ENCODE data around the gene DLGAP1.
"Not testable (repeated sequence)": the region's sequence is repeated elsewhere in the genome, so short reads cannot be mapped to it uniquely, and the experiment has no call there.

DLGAP1 gene

GRCh38 chr18:3493501-3494244 lies 961.4 kb downstream of the DLGAP1 start:
- no peak for DNase-seq (ENCODE audit: low spot score)

- DNase-seq (ENCODE audit: low spot score): no peak
Measured at GRCh38 chr18:3492721-3493120, 962.4 kb downstream of the DLGAP1 start.

GRCh38 chr18:3491981-3492555 lies 963.0 kb downstream of the DLGAP1 start:
- DNase-seq (ENCODE audit: low spot score): no peak

- DNase-seq (ENCODE audit: low spot score): no peak
Measured at GRCh38 chr18:3489462-3489861, 965.6 kb downstream of the DLGAP1 start.

GRCh38 chr18:3486512-3486911 lies 968.6 kb downstream of the DLGAP1 start:
- no peak for DNase-seq (ENCODE audit: low spot score)

GRCh38 chr18:3485153-3486149 lies 969.7 kb downstream of the DLGAP1 start:
- DNase-seq (ENCODE audit: low spot score): no peak

- no peak for DNase-seq (ENCODE audit: low spot score)
Measured at GRCh38 chr18:3482258-3482657, 972.8 kb downstream of the DLGAP1 start.

- peak; percentile 75 for DNase-seq (ENCODE audit: low spot score)
Measured at GRCh38 chr18:3481696-3482210, 973.4 kb downstream of the DLGAP1 start.

- DNase-seq (ENCODE audit: low spot score): no peak
Measured at GRCh38 chr18:3480827-3481573, 974.1 kb downstream of the DLGAP1 start.

GRCh38 chr18:3479978-3480509 lies 975.1 kb downstream of the DLGAP1 start:
- no peak for DNase-seq (ENCODE audit: low spot score)

GRCh38 chr18:3478262-3478978 lies 976.7 kb downstream of the DLGAP1 start:
- no peak for DNase-seq (ENCODE audit: low spot score)

GRCh38 chr18:3472681-3473544 lies 982.2 kb downstream of the DLGAP1 start:
- DNase-seq (ENCODE audit: low spot score): no peak

- DNase-seq (ENCODE audit: low spot score): not testable (repeated sequence)
Measured at GRCh38 chr18:3472121-3472520, 983.0 kb downstream of the DLGAP1 start.

GRCh38 chr18:3471141-3471648 lies 983.9 kb downstream of the DLGAP1 start:
- DNase-seq (ENCODE audit: low spot score): no peak

- DNase-seq (ENCODE audit: low spot score): no peak
Measured at GRCh38 chr18:3468833-3469232, 986.3 kb downstream of the DLGAP1 start.

GRCh38 chr18:3468066-3468705 lies 986.9 kb downstream of the DLGAP1 start:
- DNase-seq (ENCODE audit: low spot score): no peak

- no peak for DNase-seq (ENCODE audit: low spot score)
Measured at GRCh38 chr18:3466872-3467271, 988.2 kb downstream of the DLGAP1 start.

GRCh38 chr18:3466045-3466444 lies 989.1 kb downstream of the DLGAP1 start:
- DNase-seq (ENCODE audit: low spot score): no peak

- no peak for DNase-seq (ENCODE audit: low spot score)
Measured at GRCh38 chr18:3463051-3463450, 992.1 kb downstream of the DLGAP1 start.
